Mononuclear cell (primary cell): ENCODE data around the gene CEP57L1. TPM values are rescaled to one million over a fixed set of nuclear protein-coding genes. Genes with fewer than 3 reads are reported as not detected.
"Not testable (repeated sequence)": the region's sequence is repeated elsewhere in the genome, so short reads cannot be mapped to it uniquely, and the experiment has no call there.

ENCODE experiments used
- H3K27me3 ChIP-seq: 2 replicates; pipeline ENCODE4 v1.6.0; 2011; ENCODE audit warnings: low read length, control low read depth; ENCODE audit not compliant: insufficient read depth
- H3K4me1 ChIP-seq: 2 replicates; pipeline ENCODE4 v1.5.1; 2011; ENCODE audit warnings: mild to moderate bottlenecking, low read length, control low read depth; ENCODE audit not compliant: insufficient read depth
- H3K4me3 ChIP-seq: 2 replicates; pipeline ENCODE4 v1.5.1; 2011; ENCODE audit warnings: mild to moderate bottlenecking, low read length, moderate library complexity
- H3K9me3 ChIP-seq: 2 replicates; pipeline ENCODE4 v1.5.1; 2011; ENCODE audit warnings: low read depth, mild to moderate bottlenecking, control low read depth, low read length
- total RNA-seq: library from RNA; depleted of rRNA; stranded (reverse); fragments of >200 nt; gene quantifications from one replicate; pipeline ENCODE4 v1.2.3, GENCODE V29; 2012

CEP57L1 gene
- total RNA-seq, 1 donor: 8.7 TPM

DNA sequence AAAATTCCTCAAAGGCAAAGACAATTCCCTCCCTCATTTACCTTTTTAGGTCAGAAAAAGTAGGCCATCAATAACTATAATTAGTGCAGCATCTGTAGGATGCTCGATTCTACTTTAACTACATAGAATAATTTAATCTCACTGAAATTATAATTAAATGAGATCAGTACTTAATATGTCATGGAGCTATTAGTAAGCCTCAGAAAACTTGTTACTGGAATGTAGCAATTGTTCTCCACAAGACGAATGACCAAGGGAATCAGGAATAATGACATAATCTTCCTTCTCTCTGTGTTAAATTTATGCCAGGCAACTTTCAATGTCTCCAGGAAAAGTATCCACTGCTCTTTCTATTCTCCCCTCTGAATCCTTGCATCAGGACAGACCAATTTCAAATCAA, 34.7 kb upstream of the CEP57L1 start:
- Histone ChIP-seq H3K4me3 (no peak overlapping the region), H3K27me3 (no peaks in the 10 kb centered on the region), H3K4me1 (peaks cover 17% of the 10 kb centered on the region), H3K9me3 (no peaks in the 10 kb centered on the region)

DNA sequence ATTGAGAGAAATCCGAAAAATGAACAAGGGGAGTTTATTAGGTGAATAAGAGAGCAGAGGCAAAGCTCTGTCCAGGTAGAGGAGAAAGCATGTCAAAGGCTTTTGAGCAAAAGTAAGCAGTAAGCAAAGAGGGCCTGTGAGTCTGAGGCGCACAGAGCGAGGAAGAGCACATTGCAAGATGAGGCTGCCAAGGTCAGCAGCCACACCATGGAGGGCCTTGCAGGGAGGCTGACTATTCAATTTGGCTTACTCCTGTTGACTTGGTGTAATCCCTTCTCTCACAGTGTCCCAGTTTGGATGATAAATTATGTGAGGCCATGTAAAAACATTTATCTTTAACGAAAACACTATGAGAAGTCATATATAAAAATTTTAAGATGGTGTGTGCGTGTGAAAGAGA, 33.1 kb upstream of the CEP57L1 start:
- Histone ChIP-seq H3K4me3 (no peak overlapping the region), H3K27me3 (no peaks in the 10 kb centered on the region), H3K9me3 (no peaks in the 10 kb centered on the region), H3K4me1 (peaks cover 13% of the 10 kb centered on the region)

DNA sequence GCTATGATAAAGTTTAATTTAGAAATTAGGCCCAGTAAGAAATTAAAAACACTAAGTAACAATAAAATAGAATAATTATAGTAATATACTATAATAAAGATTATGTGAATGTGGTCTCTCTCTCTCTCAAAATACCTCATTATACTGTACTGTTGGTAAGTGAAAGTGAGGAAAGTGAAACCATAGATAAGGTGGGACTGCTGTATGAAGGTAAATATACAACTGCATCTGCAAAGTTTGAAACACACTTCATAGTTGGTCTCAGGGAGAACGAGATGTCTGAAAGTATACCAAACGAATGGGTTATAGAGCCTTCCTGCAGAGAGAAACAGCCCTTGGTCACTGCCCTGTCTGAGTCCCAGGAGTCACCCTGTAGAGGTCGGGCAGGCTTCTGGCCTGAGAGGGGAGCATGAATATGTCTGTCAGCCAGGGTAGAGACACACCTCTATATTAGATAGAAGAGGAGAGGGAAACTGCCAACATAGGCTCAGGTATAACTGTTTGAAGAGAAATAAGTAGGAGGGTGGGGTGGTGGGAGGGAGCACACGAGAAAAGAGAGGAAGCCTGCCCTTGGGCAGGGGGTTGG, 32.4 kb upstream of the CEP57L1 start:
- H3K27me3 ChIP-seq: no peaks in the 10 kb centered on the region
- no peaks in the 10 kb centered on the region for H3K9me3 ChIP-seq
- H3K4me1 ChIP-seq: peaks cover 13% of the 10 kb centered on the region
- no peak overlapping the region for H3K4me3 ChIP-seq

DNA sequence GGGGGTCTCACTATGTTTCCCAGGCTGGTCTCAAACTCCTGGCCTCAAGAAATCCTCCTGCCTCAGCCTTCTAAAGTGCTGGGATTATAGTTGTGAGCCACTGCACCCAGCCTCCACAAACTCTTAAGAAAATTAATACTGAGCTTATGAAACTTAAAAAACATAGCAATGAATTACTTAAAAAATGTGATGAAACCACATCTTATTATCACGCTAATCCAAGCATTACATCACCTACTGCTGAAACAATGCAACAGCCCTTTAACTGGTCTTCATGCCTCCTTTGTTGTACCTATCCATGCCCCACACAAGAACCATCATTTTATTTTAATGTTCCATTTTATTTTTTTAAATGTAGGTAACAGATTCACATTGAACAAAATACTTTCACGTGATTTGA, 25.6 kb upstream of the CEP57L1 start:
- Histone ChIP-seq H3K4me1 (peaks cover 10% of the 10 kb centered on the region), H3K4me3 (no peak overlapping the region), H3K27me3 (no peaks in the 10 kb centered on the region), H3K9me3 (no peaks in the 10 kb centered on the region)

DNA sequence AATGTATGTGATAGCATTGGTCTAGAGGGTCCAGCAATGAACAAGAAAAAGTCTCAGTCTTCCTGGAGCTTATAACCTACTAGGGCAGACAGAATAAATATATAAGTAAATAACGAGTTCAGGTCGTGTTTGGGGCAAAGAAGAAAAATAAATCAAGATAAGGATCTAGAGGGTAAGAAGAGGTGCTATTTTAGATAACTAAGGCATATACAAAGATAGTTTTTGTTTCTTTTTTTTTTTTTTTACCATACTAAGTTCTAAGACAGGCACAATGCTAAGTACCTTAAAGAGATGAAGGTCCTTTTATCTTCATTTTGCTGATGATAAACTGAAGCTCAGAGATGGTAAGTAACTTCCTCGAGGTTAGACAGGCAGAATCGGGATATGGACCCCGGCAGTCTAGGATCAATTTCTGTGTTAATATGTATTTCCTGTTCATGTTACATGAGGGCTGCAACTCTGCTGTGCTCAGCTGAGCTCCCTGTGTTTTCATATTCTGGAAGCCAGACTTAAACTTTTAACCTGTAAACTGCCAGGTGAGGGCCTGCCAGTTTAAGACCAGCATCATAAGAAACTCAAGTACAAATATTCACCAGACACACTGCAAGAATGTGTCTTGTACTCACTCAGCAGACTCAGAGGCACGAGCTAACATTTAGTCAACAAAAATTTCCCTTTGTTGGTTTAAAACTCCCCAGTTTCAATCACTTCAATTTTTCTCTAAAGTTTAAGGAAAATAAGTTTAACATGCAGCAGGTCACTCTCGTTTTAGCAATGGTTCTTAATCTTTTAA, 24.0 kb upstream of the CEP57L1 start:
- Histone ChIP-seq H3K9me3 (no peaks in the 10 kb centered on the region), H3K27me3 (no peaks in the 10 kb centered on the region), H3K4me3 (no peak overlapping the region), H3K4me1 (peaks cover 10% of the 10 kb centered on the region)

DNA sequence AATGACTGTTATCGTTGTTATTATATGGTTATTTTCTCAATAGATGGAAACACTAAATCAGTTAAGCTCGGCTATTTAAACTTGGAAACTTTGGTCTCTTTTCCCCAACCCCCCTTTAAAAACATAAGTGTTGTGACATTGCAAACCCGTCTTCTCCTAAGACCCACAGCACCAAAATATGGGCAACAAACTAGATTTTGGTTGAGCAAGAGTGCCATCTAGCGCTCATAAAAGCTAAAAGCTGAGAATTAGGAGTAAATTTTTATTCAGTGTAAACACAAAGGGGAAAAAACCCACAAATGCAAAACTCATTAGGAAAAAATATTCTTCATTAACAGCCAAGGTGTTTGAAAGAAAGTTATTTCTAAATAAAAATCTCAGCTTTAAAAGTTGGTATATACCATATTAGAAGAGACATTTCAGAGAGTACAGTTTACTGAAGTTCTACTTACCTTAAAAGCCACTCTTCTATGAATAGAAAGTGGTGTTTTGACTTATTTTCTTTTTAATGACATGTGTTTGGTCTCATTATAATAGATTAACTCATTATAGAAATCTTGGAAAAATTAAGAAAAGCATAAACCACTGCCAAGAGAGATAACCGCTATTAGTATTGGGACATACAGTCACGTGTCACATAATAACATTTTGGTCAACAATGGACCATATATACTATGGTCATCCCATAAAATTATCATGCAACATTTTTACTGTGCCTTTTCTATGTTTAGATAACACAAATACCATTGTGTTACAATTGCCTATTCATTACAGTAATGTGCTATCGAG, 21.8 kb upstream of the CEP57L1 start:
- H3K4me3 ChIP-seq: no peak overlapping the region
- no peaks in the 10 kb centered on the region for H3K27me3 ChIP-seq
- peaks cover 10% of the 10 kb centered on the region for H3K4me1 ChIP-seq

DNA sequence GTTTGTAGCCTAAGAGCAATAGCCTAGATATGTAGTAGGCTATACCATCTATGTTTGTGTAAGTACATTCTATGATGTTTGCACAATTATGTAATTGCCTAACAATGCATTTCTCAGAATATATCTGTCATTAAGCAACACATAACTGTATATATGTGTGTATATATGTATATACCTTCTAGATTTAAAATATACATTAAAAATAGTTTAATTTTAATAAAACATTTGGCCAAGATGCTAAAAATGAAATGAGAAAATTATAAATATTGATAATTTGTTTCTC, 21.2 kb upstream of the CEP57L1 start:
- Histone ChIP-seq H3K4me3 (no peak overlapping the region), H3K4me1 (peaks cover 10% of the 10 kb centered on the region), H3K9me3 (no peaks in the 10 kb centered on the region), H3K27me3 (no peaks in the 10 kb centered on the region)

More for the DNA sequence above, 21.8 kb upstream of the CEP57L1 start:
- H3K9me3 ChIP-seq: no peaks in the 10 kb centered on the region

DNA sequence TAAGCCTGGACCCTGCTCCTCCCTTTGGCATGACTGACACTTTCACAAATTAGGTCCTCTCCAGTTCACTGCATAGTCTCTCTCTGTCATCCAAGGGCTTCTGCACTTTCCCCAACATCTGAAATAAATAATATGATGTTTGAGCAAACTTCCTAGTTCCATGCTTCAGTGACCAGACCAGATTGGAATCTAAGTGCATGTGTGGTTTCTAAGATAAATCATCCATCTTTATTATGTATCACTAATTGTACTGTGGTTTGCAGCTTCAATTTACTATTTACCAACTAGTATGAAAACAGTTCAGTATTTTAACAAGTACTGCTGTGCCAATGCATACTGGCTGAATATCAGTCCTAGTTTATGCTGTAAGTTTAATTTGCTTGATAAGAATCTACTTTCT, 19.4 kb upstream of the CEP57L1 start:
- Histone ChIP-seq H3K4me3 (no peak overlapping the region), H3K27me3 (no peaks in the 10 kb centered on the region)

DNA sequence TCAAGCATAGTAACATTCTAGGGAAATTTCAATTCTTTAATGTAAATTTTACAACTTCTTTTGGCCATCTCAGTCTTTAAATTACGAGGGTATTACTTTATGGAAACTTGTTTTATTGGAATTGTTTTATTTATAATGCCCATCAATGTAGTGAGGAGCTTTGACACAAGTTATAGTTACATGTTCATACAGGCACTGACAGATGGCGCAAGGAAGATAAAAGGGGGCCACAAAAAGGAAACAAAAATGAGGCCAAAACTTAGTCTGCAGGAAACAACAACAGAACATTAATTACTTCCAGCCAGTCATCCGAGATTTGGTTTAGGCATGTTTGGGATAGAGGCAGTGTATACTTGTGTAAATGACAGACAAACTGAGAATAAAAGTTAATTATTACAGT, 18.9 kb upstream of the CEP57L1 start:
- no peaks in the 10 kb centered on the region for H3K27me3 ChIP-seq
- no peaks in the 10 kb centered on the region for H3K9me3 ChIP-seq
- no peak overlapping the region for H3K4me3 ChIP-seq
- peaks cover 5% of the 10 kb centered on the region for H3K4me1 ChIP-seq

More for the DNA sequence above, 19.4 kb upstream of the CEP57L1 start:
- no peaks in the 10 kb centered on the region for H3K9me3 ChIP-seq
- peaks cover 6% of the 10 kb centered on the region for H3K4me1 ChIP-seq

DNA sequence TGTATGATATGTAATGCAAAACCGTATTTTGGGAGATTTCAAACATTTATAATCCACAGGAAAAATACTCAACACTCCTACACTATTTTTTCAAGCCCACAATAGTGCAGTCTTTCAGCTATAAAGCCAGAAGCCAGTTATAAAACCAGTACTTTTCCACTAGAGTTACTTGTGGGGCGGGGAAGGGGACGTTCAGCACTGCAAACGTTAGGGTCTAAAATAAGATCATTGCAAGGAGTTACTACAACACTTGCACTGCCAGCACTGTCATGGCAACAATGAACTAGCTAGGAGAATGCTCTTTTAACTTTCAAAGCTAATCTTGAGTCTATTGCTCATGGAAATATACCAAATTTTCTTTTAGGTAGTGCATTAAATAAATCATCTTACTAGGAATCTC, 15.3 kb upstream of the CEP57L1 start:
- Histone ChIP-seq H3K4me3 (no peak overlapping the region), H3K9me3 (no peaks in the 10 kb centered on the region), H3K27me3 (no peaks in the 10 kb centered on the region), H3K4me1 (peaks cover 7% of the 10 kb centered on the region)

DNA sequence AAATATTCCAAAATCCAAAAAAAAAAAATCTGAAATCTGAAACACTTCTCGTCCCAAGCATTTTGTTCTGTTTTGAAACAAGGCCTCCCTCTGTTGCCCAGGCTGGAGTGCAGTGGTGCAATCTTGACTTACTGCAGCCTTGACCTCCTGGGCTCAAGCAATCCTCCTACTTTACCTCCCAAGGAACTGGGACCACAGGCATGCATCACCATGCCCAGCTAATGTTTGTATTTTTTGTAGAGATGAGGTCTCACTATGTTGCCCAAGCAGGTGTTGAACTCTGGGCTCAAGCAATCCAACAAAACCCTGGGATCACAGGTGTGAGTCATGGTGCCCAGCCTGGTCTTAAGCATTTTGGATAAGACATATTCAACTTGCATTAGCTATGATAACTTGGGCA, 14.3 kb upstream of the CEP57L1 start:
- H3K4me3 ChIP-seq: no peak overlapping the region
- H3K9me3 ChIP-seq: no peaks in the 10 kb centered on the region
- H3K4me1 ChIP-seq: peaks cover 7% of the 10 kb centered on the region
- H3K27me3 ChIP-seq: no peaks in the 10 kb centered on the region

DNA sequence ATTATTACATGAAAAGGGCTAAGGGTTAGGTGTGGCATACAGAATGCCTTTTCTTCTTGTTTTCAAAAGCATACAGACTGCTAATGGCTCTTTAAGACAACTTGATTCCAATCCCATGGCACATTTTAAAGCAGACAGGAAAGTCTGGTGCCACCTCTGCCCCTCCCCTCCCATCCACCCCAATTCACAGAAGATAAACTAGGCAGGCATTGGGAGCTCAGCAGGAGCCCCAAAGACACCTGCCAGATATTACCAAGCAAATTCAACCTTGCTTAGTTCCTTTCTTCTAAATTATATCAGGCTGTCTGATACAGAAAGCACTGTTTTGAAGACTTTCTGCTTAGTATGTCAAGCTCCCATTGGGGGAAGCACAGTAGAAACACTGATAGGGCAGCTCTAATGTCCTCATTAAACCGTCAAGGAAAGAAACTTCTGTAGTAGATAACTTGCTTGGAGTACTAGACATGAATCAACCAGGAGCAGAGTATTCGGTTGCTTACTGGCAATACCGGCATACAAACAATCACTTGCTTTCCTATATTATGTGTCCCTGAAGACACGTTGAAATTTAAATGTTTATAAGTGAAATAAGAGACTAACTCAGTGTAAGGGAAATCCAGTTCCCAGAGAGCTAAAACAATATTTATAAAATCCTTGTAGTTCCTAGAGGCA, 13.7 kb upstream of the CEP57L1 start:
- no peaks in the 10 kb centered on the region for H3K27me3 ChIP-seq

DNA sequence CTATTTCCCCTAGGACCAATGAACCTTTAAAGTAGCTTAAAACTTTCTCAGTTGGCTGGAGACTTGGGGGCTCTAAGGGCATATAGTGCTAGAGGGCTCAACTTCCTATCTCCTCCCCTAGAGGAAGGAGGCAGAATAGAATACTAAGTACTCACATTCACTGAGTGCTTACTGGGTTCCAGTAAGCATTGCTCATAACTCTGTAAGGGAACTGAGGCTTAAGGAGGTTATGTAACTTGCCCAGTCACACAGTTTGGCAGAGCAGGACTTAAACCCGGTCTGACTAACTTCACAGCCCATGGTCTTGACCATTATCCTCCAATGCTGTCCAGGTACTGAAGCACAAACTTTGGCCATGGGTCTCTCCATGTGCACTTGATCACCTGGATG, 13.1 kb upstream of the CEP57L1 start:
- H3K9me3 ChIP-seq: no peaks in the 10 kb centered on the region
- H3K4me3 ChIP-seq: no peak overlapping the region
- H3K27me3 ChIP-seq: no peaks in the 10 kb centered on the region
- peaks cover 7% of the 10 kb centered on the region for H3K4me1 ChIP-seq

More for the DNA sequence above, 13.7 kb upstream of the CEP57L1 start:
- Histone ChIP-seq H3K4me1 (peaks cover 7% of the 10 kb centered on the region), H3K4me3 (no peak overlapping the region), H3K9me3 (no peaks in the 10 kb centered on the region)

DNA sequence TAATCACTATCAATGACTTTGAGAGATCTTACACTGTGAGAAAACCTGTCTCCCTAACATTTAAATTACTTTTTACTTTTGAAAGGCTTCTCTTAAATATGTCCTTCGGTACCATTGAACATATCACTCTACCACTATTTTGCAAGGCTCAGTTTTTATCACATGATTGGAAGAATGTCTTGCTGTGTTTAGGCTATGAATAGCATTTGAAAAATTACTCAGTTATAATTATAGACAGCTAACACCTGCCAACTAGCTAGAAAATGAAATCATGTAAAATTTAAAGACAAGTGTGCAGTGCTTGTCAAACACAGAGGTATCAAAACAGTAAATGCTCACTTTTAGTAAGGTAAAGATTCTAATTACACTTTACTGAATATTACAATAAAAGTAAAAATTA, 11.7 kb upstream of the CEP57L1 start:
- Histone ChIP-seq H3K9me3 (no peaks in the 10 kb centered on the region), H3K4me1 (peaks cover 7% of the 10 kb centered on the region), H3K4me3 (no peak overlapping the region), H3K27me3 (no peaks in the 10 kb centered on the region)

DNA sequence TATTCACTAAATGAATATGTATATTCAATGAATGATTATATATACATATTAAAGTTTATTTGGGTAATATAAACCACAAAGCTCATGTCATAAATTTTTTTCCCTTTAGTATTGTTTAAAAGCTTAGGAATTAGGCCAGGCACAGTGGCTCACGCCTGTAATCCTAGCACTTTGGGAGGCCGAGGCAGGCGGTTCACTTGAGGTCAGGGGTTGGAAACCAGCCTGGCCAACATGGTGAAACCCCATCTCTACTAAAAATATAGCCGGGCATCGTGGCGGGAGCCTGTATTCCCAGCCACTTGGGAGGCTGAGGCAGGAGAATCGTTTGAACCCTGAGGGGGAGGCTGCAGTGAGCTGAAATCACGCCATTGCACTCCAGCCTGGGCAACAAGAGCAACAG, 11.2 kb upstream of the CEP57L1 start:
- H3K4me3 ChIP-seq, H3K27me3 ChIP-seq, H3K9me3 ChIP-seq, H3K4me1 ChIP-seq: not testable (repeated sequence)
